HepG2 (cell line): Measurements from ENCODE around the gene LTB4R. TPM values are rescaled to one million over a fixed set of nuclear protein-coding genes. Genes with fewer than 3 reads are reported as not detected.

ENCODE experiments used
- ATAD3A ChIP-seq: sonication (generic); formaldehyde crosslinking; IDR thresholded peaks from 2 replicates; pipeline ENCODE4 v1.4.0; 2020; ENCODE audit warnings: missing genetic modification reagents
- FOSL2 ChIP-seq: sonication (generic); formaldehyde crosslinking; IDR thresholded peaks from 2 replicates; pipeline ENCODE4 v1.4.0; 2020; ENCODE audit warnings: missing genetic modification reagents
- KDM5A ChIP-seq: fragments of 200-600 bp; sonication (generic); IDR thresholded peaks from 2 replicates; pipeline ENCODE4 v1.7.0; 2018; ENCODE audit warnings: antibody characterized with exemption, mild to moderate bottlenecking, low read length, borderline replicate concordance
- KLF12 ChIP-seq: sonication (generic); formaldehyde crosslinking; IDR thresholded peaks from 2 replicates; pipeline ENCODE4 v1.4.0; 2020; ENCODE audit warnings: missing genetic modification reagents, borderline replicate concordance
- KLF6 ChIP-seq: IDR thresholded peaks from 2 replicates; pipeline ENCODE4 v1.8.0; 2016; ENCODE audit warnings: missing biosample characterization, missing genetic modification reagents
- NR2C2 ChIP-seq: sonication (generic); formaldehyde crosslinking; IDR thresholded peaks from 2 replicates; pipeline ENCODE4 v1.4.0; 2020; ENCODE audit warnings: missing genetic modification reagents, mild to moderate bottlenecking, moderate library complexity, borderline replicate concordance
- NRL ChIP-seq: sonication (generic); formaldehyde crosslinking; IDR thresholded peaks from 2 replicates; pipeline ENCODE4 v1.5.0; 2020; ENCODE audit warnings: missing genetic modification reagents, mild to moderate bottlenecking, moderate library complexity, borderline replicate concordance
- PAF1 ChIP-seq: IDR thresholded peaks from 2 replicates; pipeline ENCODE4 v1.6.1; 2016; ENCODE audit warnings: missing genetic modification reagents, missing compliant biosample characterization
- RELA ChIP-seq: sonication (generic); formaldehyde crosslinking; IDR thresholded peaks from 2 replicates; pipeline ENCODE4 v1.4.0; 2020; ENCODE audit warnings: missing genetic modification reagents
- RFX3 ChIP-seq: IDR thresholded peaks from 2 replicates; pipeline ENCODE4 v1.6.1; 2016; ENCODE audit warnings: missing biosample characterization, missing genetic modification reagents
- SMYD3 ChIP-seq: sonication (generic); formaldehyde crosslinking; IDR thresholded peaks from 2 replicates; pipeline ENCODE4 v1.8.1; 2023; ENCODE audit warnings: mild to moderate bottlenecking, missing genetic modification reagents
- SP140L ChIP-seq: sonication (generic); formaldehyde crosslinking; IDR thresholded peaks from 2 replicates; pipeline ENCODE4 v1.4.0; 2020; ENCODE audit warnings: missing genetic modification reagents, borderline replicate concordance
- SP5 ChIP-seq: IDR thresholded peaks from 2 replicates; pipeline ENCODE4 v1.6.1; 2016; ENCODE audit warnings: low read depth, borderline replicate concordance
- STAT5B ChIP-seq: sonication (generic); formaldehyde crosslinking; IDR thresholded peaks from 2 replicates; pipeline ENCODE4 v1.4.0; 2020; ENCODE audit warnings: missing genetic modification reagents
- TSC22D2 ChIP-seq: sonication (generic); formaldehyde crosslinking; IDR thresholded peaks from 2 replicates; pipeline ENCODE4 v1.5.1; 2020; ENCODE audit warnings: missing genetic modification reagents, mild to moderate bottlenecking, borderline replicate concordance
- ZNF10 ChIP-seq: sonication (generic); formaldehyde crosslinking; IDR thresholded peaks from 2 replicates; pipeline ENCODE4 v1.4.0; 2020; ENCODE audit warnings: mild to moderate bottlenecking, low read depth, missing genetic modification reagents, borderline replicate concordance
- ZNF121 ChIP-seq: sonication (generic); formaldehyde crosslinking; IDR thresholded peaks from 2 replicates; pipeline ENCODE4 v1.5.0; 2020; ENCODE audit warnings: mild to moderate bottlenecking, missing genetic modification reagents
- ZNF343 ChIP-seq: sonication (generic); formaldehyde crosslinking; IDR thresholded peaks from 2 replicates; pipeline ENCODE4 v1.4.0; 2020; ENCODE audit warnings: mild to moderate bottlenecking, missing genetic modification reagents
- ZNF746 ChIP-seq: sonication (generic); formaldehyde crosslinking; IDR thresholded peaks from 2 replicates; pipeline ENCODE4 v1.8.0; 2022; ENCODE audit warnings: mild to moderate bottlenecking, missing genetic modification reagents
- ZNF749 ChIP-seq: sonication (generic); formaldehyde crosslinking; IDR thresholded peaks from 2 replicates; pipeline ENCODE4 v1.8.0; 2022; ENCODE audit warnings: mild to moderate bottlenecking, missing genetic modification reagents, moderate library complexity, borderline replicate concordance
- ZNF761 ChIP-seq: sonication (generic); formaldehyde crosslinking; conservative IDR thresholded peaks from 2 replicates; pipeline ENCODE4 v1.4.0; 2020; ENCODE audit warnings: mild to moderate bottlenecking, missing genetic modification reagents
- ZNF841 ChIP-seq: sonication (generic); formaldehyde crosslinking; IDR thresholded peaks from 2 replicates; pipeline ENCODE4 v1.8.1; 2023; ENCODE audit warnings: missing genetic modification reagents, borderline replicate concordance
- polyA plus RNA-seq, 8 experiments: library from polyadenylated mRNA; depleted of rRNA in 3 of 8; stranded (reverse) in 7 of 8; unstranded in 1 of 8; fragments of >200 nt; fragmentation: Illumina TruSeq in 4 of 8; extraction: Trizol in 4 of 8; gene quantifications; 2 replicates each; pipeline versions ENCODE4 v1.2.1 to v1.2.3, GENCODE V29; 2011 to 2016; ENCODE audit warnings: low read depth in 4 of 8, missing spikeins in 1 of 8, mixed read lengths in 1 of 8; ENCODE audit not compliant: insufficient read depth in 1 of 8
- total RNA-seq, 5 experiments: library from RNA; depleted of rRNA; stranded (reverse); fragments of >200 nt; fragmentation: Illumina TruSeq; extraction: Trizol; gene quantifications; 2 replicates each; pipeline ENCODE4 v1.2.3, GENCODE V29; 2016; ENCODE audit warnings: low read depth in 1 of 5
- TF ChIP-seq, protein P1 (sequence below): sonication (generic); formaldehyde crosslinking; IDR thresholded peaks from 2 replicates; pipeline ENCODE4 v1.4.0; 2020; ENCODE audit warnings: missing genetic modification reagents
- TF ChIP-seq, protein P2 (sequence below): IDR thresholded peaks from 2 replicates; pipeline ENCODE4 v1.6.1; 2012; ENCODE audit warnings: inconsistent platforms

The LTB4R gene
- total and polyA plus RNA-seq, 2 of the 13 experiments (the other 11 are each of a cell fraction or from before 2014, with no cell fraction given), result 3.2 to 8.2 TPM

GRCh38 chr14:24296341-24297157, 14.8 kb upstream of the LTB4R start (continued):
- TF ChIP-seq, protein P1, sequence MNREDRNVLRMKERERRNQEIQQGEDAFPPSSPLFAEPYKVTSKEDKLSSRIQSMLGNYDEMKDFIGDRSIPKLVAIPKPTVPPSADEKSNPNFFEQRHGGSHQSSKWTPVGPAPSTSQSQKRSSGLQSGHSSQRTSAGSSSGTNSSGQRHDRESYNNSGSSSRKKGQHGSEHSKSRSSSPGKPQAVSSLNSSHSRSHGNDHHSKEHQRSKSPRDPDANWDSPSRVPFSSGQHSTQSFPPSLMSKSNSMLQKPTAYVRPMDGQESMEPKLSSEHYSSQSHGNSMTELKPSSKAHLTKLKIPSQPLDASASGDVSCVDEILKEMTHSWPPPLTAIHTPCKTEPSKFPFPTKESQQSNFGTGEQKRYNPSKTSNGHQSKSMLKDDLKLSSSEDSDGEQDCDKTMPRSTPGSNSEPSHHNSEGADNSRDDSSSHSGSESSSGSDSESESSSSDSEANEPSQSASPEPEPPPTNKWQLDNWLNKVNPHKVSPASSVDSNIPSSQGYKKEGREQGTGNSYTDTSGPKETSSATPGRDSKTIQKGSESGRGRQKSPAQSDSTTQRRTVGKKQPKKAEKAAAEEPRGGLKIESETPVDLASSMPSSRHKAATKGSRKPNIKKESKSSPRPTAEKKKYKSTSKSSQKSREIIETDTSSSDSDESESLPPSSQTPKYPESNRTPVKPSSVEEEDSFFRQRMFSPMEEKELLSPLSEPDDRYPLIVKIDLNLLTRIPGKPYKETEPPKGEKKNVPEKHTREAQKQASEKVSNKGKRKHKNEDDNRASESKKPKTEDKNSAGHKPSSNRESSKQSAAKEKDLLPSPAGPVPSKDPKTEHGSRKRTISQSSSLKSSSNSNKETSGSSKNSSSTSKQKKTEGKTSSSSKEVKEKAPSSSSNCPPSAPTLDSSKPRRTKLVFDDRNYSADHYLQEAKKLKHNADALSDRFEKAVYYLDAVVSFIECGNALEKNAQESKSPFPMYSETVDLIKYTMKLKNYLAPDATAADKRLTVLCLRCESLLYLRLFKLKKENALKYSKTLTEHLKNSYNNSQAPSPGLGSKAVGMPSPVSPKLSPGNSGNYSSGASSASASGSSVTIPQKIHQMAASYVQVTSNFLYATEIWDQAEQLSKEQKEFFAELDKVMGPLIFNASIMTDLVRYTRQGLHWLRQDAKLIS (CRISPR knock-in tag), result no peak
- TF ChIP-seq ZNF343 (CRISPR knock-in tag), result no peak
- TF ChIP-seq RFX3 (CRISPR knock-in tag), result no peak
- peak; percentile 79 for TF ChIP-seq NRL (CRISPR knock-in tag)
- TF ChIP-seq SP5 (CRISPR knock-in tag), result 0 out of 2 replicates have a peak, but pooled peaks have one; percentile 9
- peak; percentile 22; the same call in 1 of the 2 replicates for TF ChIP-seq RELA (CRISPR knock-in tag)
- peak; percentile 77 for TF ChIP-seq FOSL2 (CRISPR knock-in tag)
- no peak for TF ChIP-seq SP140L (CRISPR knock-in tag)
- TF ChIP-seq KLF6 (CRISPR knock-in tag), result 0 out of 2 replicates have a peak, but pooled peaks have one; percentile 64
- TF ChIP-seq, protein P2, sequence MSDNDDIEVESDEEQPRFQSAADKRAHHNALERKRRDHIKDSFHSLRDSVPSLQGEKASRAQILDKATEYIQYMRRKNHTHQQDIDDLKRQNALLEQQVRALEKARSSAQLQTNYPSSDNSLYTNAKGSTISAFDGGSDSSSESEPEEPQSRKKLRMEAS, result no peak
- no peak for TF ChIP-seq ZNF749 (CRISPR knock-in tag)
- TF ChIP-seq TSC22D2, result peak; percentile 66; the same call in 1 of the 2 replicates
- TF ChIP-seq ATAD3A (CRISPR knock-in tag), result peak; percentile 87; the same call in 1 of the 2 replicates
- no peak for TF ChIP-seq KDM5A
- no peak for TF ChIP-seq ZNF841
- no peak; the same call in 1 of the 2 replicates for TF ChIP-seq PAF1
- TF ChIP-seq ZNF121, result no peak
- TF ChIP-seq STAT5B (CRISPR knock-in tag), result no peak
- TF ChIP-seq ZNF746 (CRISPR knock-in tag), result no peak
- no peak for TF ChIP-seq SMYD3
- no peak for TF ChIP-seq KLF12 (CRISPR knock-in tag)
- TF ChIP-seq NR2C2, result peak; percentile 30; the same call in 1 of the 2 replicates
- TF ChIP-seq ZNF761, result no peak
- TF ChIP-seq ZNF10 (CRISPR knock-in tag), result no peak
